H9 (cell line): ENCODE measurements around the gene BTRC. TPM values are rescaled to one million over a fixed set of nuclear protein-coding genes. Genes with fewer than 3 reads are reported as not detected.

Source experiments
- DNase-seq: peaks from one replicate; pipeline ENCODE4 v3.0.0-alpha.2; 2017
- H2AFZ ChIP-seq: one replicate; pipeline ENCODE4 v1.6.1; 2013; ENCODE audit warnings: mild to moderate bottlenecking, low read length, control low read depth, moderate library complexity
- H2AK5ac ChIP-seq: 2 replicates; pipeline ENCODE4 v1.6.1; 2013; ENCODE audit warnings: low read length, control low read depth, mixed read lengths; ENCODE audit not compliant: insufficient read length
- H2BK120ac ChIP-seq: one replicate; pipeline ENCODE4 v1.6.1; 2013; ENCODE audit warnings: low read depth, mild to moderate bottlenecking, low read length, control low read depth, inconsistent platforms; ENCODE audit not compliant: poor library complexity, severe bottlenecking
- H2BK12ac ChIP-seq: 2 replicates; pipeline ENCODE4 v1.6.1; 2013; ENCODE audit warnings: low read length, control low read depth, mixed read lengths, low read depth; ENCODE audit not compliant: insufficient read length
- H2BK15ac ChIP-seq: 2 replicates; pipeline ENCODE4 v1.6.1; 2013; ENCODE audit warnings: low read depth, low read length, control low read depth
- H2BK20ac ChIP-seq: one replicate; pipeline ENCODE4 v1.6.1; 2013; ENCODE audit warnings: low read depth, mild to moderate bottlenecking, low read length, control low read depth, inconsistent platforms; ENCODE audit not compliant: poor library complexity, severe bottlenecking
- H2BK5ac ChIP-seq: 2 replicates; pipeline ENCODE4 v1.6.1; 2013; ENCODE audit warnings: low read length, control low read depth, mixed read lengths; ENCODE audit not compliant: insufficient read length
- H3K14ac ChIP-seq: 2 replicates; pipeline ENCODE4 v1.6.1; 2013; ENCODE audit warnings: low read length, control low read depth; ENCODE audit not compliant: insufficient read depth
- H3K18ac ChIP-seq: 2 replicates; pipeline ENCODE4 v1.6.1; 2013; ENCODE audit warnings: low read depth, mild to moderate bottlenecking, mixed read lengths, low read length, control low read depth; ENCODE audit not compliant: insufficient read length
- H3K23ac ChIP-seq: 2 replicates; pipeline ENCODE4 v1.6.1; 2013; ENCODE audit warnings: low read length, control low read depth, mixed read lengths, low read depth; ENCODE audit not compliant: insufficient read length
- H3K23me2 ChIP-seq: 2 replicates; pipeline ENCODE4 v1.6.1; 2013; ENCODE audit warnings: low read depth, mild to moderate bottlenecking, mixed read lengths, low read length, control low read depth; ENCODE audit not compliant: insufficient read length, poor library complexity, severe bottlenecking
- H3K27ac ChIP-seq: 2 replicates; pipeline ENCODE4 v1.5.1; 2013; ENCODE audit warnings: low read length, control low read depth, mixed read lengths, low read depth; ENCODE audit not compliant: insufficient read length
- H3K27me3 ChIP-seq: 2 replicates; pipeline ENCODE4 v1.6.1; 2013; ENCODE audit warnings: low read length, control low read depth, inconsistent platforms; ENCODE audit not compliant: insufficient read depth
- H3K4ac ChIP-seq: 2 replicates; pipeline ENCODE4 v1.6.1; 2013; ENCODE audit warnings: low read depth, mild to moderate bottlenecking, control low read depth, inconsistent platforms, low read length, moderate library complexity
- H3K4me1 ChIP-seq: 2 replicates; pipeline ENCODE4 v1.6.1; 2013; ENCODE audit warnings: low read length, control low read depth, inconsistent platforms; ENCODE audit not compliant: insufficient read depth
- H3K4me2 ChIP-seq: 2 replicates; pipeline ENCODE4 v1.6.1; 2013; ENCODE audit warnings: low read length, control low read depth, mixed read lengths; ENCODE audit not compliant: insufficient read length, insufficient read depth
- H3K56ac ChIP-seq: 2 replicates; pipeline ENCODE4 v1.6.1; 2013; ENCODE audit warnings: low read depth, mild to moderate bottlenecking, mixed read lengths, low read length, control low read depth; ENCODE audit not compliant: insufficient read length
- H3K79me1 ChIP-seq: 2 replicates; pipeline ENCODE4 v1.6.1; 2013; ENCODE audit warnings: low read depth, mild to moderate bottlenecking, moderate library complexity, low read length, control low read depth, inconsistent platforms; ENCODE audit not compliant: insufficient read depth, poor library complexity, severe bottlenecking
- H3K79me2 ChIP-seq: 2 replicates; pipeline ENCODE4 v1.6.1; 2013; ENCODE audit warnings: low read length, control low read depth, inconsistent platforms; ENCODE audit not compliant: insufficient read depth
- H3K9ac ChIP-seq: 2 replicates; pipeline ENCODE4 v1.6.1; 2013; ENCODE audit warnings: low read length, control low read depth, mixed read lengths; ENCODE audit not compliant: insufficient read length; ENCODE audit errors: extremely low read depth
- H3K9me3 ChIP-seq: one replicate; pipeline ENCODE4 v1.6.1; 2013; ENCODE audit warnings: low read depth, low read length, inconsistent platforms; ENCODE audit not compliant: control insufficient read depth
- H3T11ph ChIP-seq: one replicate; pipeline ENCODE4 v1.6.1; 2013; ENCODE audit warnings: mild to moderate bottlenecking, low read length, control low read depth, inconsistent platforms
- H4K20me1 ChIP-seq: one replicate; pipeline ENCODE4 v1.6.1; 2013; ENCODE audit not compliant: control insufficient read depth, insufficient read length, insufficient read depth
- H4K5ac ChIP-seq: 2 replicates; pipeline ENCODE4 v1.6.1; 2013; ENCODE audit warnings: low read depth, mild to moderate bottlenecking, mixed read lengths, low read length, control low read depth; ENCODE audit not compliant: insufficient read length
- H4K8ac ChIP-seq: replicated peaks from 2 replicates; pipeline ENCODE4 v1.6.1; 2013; ENCODE audit warnings: low read length, control low read depth, mixed read lengths, low read depth; ENCODE audit not compliant: insufficient read length
- H4K91ac ChIP-seq: 2 replicates; pipeline ENCODE4 v1.6.1; 2013; ENCODE audit warnings: low read depth, mild to moderate bottlenecking, moderate library complexity, mixed read lengths, low read length, control low read depth; ENCODE audit not compliant: insufficient read length
- H3K27ac Mint-ChIP-seq, 3 experiments: 2 replicates in 2 of 3; 3 replicates in 1 of 3; pipeline ENCODE4 v1.8.0; 2020 to 2021; ENCODE audit warnings: mixed read lengths in 3 of 3, mild to moderate bottlenecking in 1 of 3, moderate library complexity in 1 of 3
- H3K27me3 Mint-ChIP-seq: 2 replicates; pipeline ENCODE4 v1.8.0; 2021; ENCODE audit warnings: low read depth, mild to moderate bottlenecking, moderate library complexity, mixed read lengths
- H3K36me3 Mint-ChIP-seq, 3 experiments: 2 replicates in 2 of 3; 3 replicates in 1 of 3; pipeline ENCODE4 v1.8.0; 2020 to 2021; ENCODE audit warnings: low read depth in 3 of 3, mixed read lengths in 3 of 3; ENCODE audit not compliant: insufficient read depth in 1 of 3
- H3K4me1 Mint-ChIP-seq, 2 experiments: 2 replicates each; pipeline ENCODE4 v1.8.0; 2020; ENCODE audit warnings: mixed read lengths in 2 of 2
- H3K4me3 Mint-ChIP-seq, 2 experiments: 2 replicates in 1 of 2; 3 replicates in 1 of 2; pipeline ENCODE4 v1.8.0; 2020 to 2021; ENCODE audit warnings: mild to moderate bottlenecking in 2 of 2, mixed read lengths in 2 of 2, moderate library complexity in 1 of 2
- H3K9me3 Mint-ChIP-seq, 2 experiments: 2 replicates in 1 of 2; 3 replicates in 1 of 2; pipeline ENCODE4 v1.8.0; 2020; ENCODE audit warnings: mild to moderate bottlenecking in 2 of 2, mixed read lengths in 2 of 2, moderate library complexity in 1 of 2
- WGBS: extraction: QIAGEN DNeasy Blood & Tissue Kit; methylation state at CpG from one replicate; pipeline ENCODE4 v1.1.7; 2013; ENCODE audit warnings: missing lambda C conversion rate, low lambda C conversion rate, mixed read lengths; ENCODE audit not compliant: insufficient read length; ENCODE audit errors: extremely low coverage; 5-methylcytosine and 5-hydroxymethylcytosine counted together
- total RNA-seq: library from RNA; stranded (reverse); gene quantifications from 2 replicates; pipeline ENCODE4 v1.2.1, GENCODE V29; 2021
- TF ChIP-seq, protein P1 (sequence below): fragments of 200-600 bp; sonication (generic); conservative IDR thresholded peaks from 3 replicates; pipeline ENCODE4 v1.8.0; 2021; ENCODE audit warnings: antibody characterized with exemption, mild to moderate bottlenecking

The BTRC gene
- total RNA-seq, 1 experiment from 2014 or later: 24.2 TPM

DNA sequence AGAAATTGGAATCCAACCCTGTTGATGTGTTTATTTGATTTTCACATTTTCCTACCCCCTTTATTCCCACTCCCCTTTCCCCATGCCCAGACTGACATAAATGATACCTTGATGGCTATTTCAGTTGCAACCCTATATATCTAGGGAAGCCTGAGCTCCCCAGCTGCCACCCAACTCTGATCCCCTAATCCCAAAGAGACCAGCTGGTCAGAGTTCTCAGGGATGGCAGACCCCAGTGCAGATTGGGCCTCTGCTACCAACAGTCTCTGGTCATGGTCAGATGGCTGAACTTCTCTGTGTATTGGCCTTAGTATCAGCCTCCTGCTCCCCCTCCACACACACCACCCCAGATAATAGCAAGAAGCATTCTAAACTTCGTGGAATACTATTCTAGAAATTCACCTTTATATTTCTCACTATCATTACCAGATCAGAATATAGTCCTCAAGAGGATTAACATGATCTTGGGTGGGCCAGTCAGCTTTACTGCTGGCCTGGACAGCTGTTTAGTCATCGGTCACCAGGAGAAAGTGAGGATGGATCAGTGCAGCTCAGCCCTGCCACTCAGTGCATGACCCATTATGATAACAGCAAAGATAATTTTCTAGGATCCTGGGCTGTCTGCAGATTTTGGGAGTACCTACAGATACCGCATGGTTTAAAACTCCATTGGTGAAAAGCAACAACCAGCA, 24.5 kb upstream of the BTRC start:
- peaks cover 10 to 15% of the 10 kb centered on the region in 2 experiments for H3K9me3 Mint-ChIP-seq
- Histone ChIP-seq H2BK15ac (no peak overlapping the region), H4K20me1 (no peaks in the 10 kb centered on the region), H3K4ac (no peak overlapping the region), H2BK120ac (no peak overlapping the region), H2AFZ (no peak overlapping the region), H3K79me2 (no peaks in the 10 kb centered on the region), H3T11ph (no peak overlapping the region), H3K23me2 (no peaks in the 10 kb centered on the region), H2BK12ac (no peak overlapping the region), H3K27me3 (no peaks in the 10 kb centered on the region), H3K18ac (no peak overlapping the region), H3K14ac (no peak overlapping the region), H4K91ac (no peak overlapping the region), H2AK5ac (no peak overlapping the region), H3K27ac (no peak overlapping the region), H3K23ac (no peak overlapping the region), H4K5ac (no peak overlapping the region), H3K4me2 (no peak overlapping the region), H3K79me1 (no peaks in the 10 kb centered on the region), H3K9me3 (peaks cover 6% of the 10 kb centered on the region), H2BK5ac (no peak overlapping the region), H2BK20ac (no peak overlapping the region), H3K9ac (no peak overlapping the region), H3K56ac (no peak overlapping the region), H3K4me1 (no peaks in the 10 kb centered on the region), H4K8ac (no peak overlapping the region)
- WGBS: no CpG with 5 or more reads among the region's 3 CpGs
- H3K27me3 Mint-ChIP-seq: peaks cover 13% of the 10 kb centered on the region
- H3K4me3 Mint-ChIP-seq: no peak overlapping the region
- H3K27ac Mint-ChIP-seq: no peak overlapping the region
- TF ChIP-seq, protein P1, sequence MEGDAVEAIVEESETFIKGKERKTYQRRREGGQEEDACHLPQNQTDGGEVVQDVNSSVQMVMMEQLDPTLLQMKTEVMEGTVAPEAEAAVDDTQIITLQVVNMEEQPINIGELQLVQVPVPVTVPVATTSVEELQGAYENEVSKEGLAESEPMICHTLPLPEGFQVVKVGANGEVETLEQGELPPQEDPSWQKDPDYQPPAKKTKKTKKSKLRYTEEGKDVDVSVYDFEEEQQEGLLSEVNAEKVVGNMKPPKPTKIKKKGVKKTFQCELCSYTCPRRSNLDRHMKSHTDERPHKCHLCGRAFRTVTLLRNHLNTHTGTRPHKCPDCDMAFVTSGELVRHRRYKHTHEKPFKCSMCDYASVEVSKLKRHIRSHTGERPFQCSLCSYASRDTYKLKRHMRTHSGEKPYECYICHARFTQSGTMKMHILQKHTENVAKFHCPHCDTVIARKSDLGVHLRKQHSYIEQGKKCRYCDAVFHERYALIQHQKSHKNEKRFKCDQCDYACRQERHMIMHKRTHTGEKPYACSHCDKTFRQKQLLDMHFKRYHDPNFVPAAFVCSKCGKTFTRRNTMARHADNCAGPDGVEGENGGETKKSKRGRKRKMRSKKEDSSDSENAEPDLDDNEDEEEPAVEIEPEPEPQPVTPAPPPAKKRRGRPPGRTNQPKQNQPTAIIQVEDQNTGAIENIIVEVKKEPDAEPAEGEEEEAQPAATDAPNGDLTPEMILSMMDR: no peak
- H3K36me3 Mint-ChIP-seq: peaks cover 3 to 5% (median 5%) of the 10 kb centered on the region in 3 experiments; a peak in 4 of 7 replicates
- no peak for DNase-seq
- H3K4me1 Mint-ChIP-seq: peaks cover 13 to 16% of the 10 kb centered on the region in 2 experiments
